Aorta (tissue), 5 donors: ENCODE data around the gene COL8A1. TPM values are rescaled to one million over a fixed set of nuclear protein-coding genes. Genes with fewer than 3 reads are reported as not detected.

ENCODE experiments used
- ATAC-seq: fragments of 200-7000 bp; cut with Tn5 transposase; one replicate; pipeline ENCODE4 v1.9.1; 2022; ENCODE audit warnings: moderate library complexity; ENCODE audit not compliant: low FRiP score
- DNase-seq, 2 donors: peaks; one replicate each; pipeline ENCODE4 v3.0.0-alpha.2; 2020
- H3K27ac ChIP-seq, 2 donors: one replicate each; pipeline ENCODE4 v1.5.1; 2013; ENCODE audit warnings: low read length in 2 of 2, mild to moderate bottlenecking in 2 of 2, moderate library complexity in 2 of 2, control low read depth in 1 of 2, inconsistent platforms in 1 of 2, low read depth in 1 of 2
- H3K27me3 ChIP-seq, 2 donors: one replicate each; pipeline ENCODE4 v1.6.1; 2013; ENCODE audit warnings: control low read depth in 1 of 2, low read length in 1 of 2, mild to moderate bottlenecking in 1 of 2, moderate library complexity in 1 of 2; ENCODE audit not compliant: insufficient read depth in 2 of 2, control insufficient read depth in 1 of 2
- H3K36me3 ChIP-seq, 2 donors: one replicate each; pipeline ENCODE4 v1.6.1; 2013; ENCODE audit warnings: control low read depth in 1 of 2, low read length in 1 of 2, mild to moderate bottlenecking in 1 of 2; ENCODE audit not compliant: insufficient read depth in 2 of 2, control insufficient read depth in 1 of 2
- H3K4me1 ChIP-seq, 2 donors: one replicate each; pipeline ENCODE4 v1.6.1; 2013; ENCODE audit warnings: low read length in 2 of 2, control low read depth in 1 of 2, mild to moderate bottlenecking in 1 of 2, moderate library complexity in 1 of 2; ENCODE audit not compliant: insufficient read depth in 2 of 2, control insufficient read depth in 1 of 2
- H3K4me3 ChIP-seq, 2 donors: one replicate each; pipeline ENCODE4 v1.5.1; 2013; ENCODE audit warnings: low read length in 2 of 2, control low read depth in 1 of 2, mild to moderate bottlenecking in 1 of 2
- H3K9me3 ChIP-seq: one replicate; pipeline ENCODE4 v1.6.1; 2013; ENCODE audit warnings: mild to moderate bottlenecking, low read length; ENCODE audit not compliant: control insufficient read depth
- WGBS, 2 donors: extraction: QIAGEN DNeasy Blood & Tissue Kit; methylation state at CpG; one replicate each; pipeline ENCODE4 v1.1.7; 2013; 5-methylcytosine and 5-hydroxymethylcytosine counted together
- intact Hi-C, 2 donors: fragments of 100-400 bp; cut with DNase I; formaldehyde crosslinking; loops; one replicate each; pipeline versions ENCODE4 v1.14.2 to v1.15.0; 2022
- polyA plus RNA-seq, 2 donors: library from polyadenylated mRNA; stranded (reverse); fragments of 200-250 nt; gene quantifications; one replicate each; pipeline ENCODE4 v1.2.3, GENCODE V29; 2013
- total RNA-seq, 2 donors: library from RNA; stranded (reverse); fragmentation: NEBNext Ultra II Directional; extraction: Animal tissue kit (Norgen Biotek cat#: 25700); gene quantifications; one replicate each; pipeline ENCODE4 v1.2.1, GENCODE V29; 2021
- donor health status: healthy with polysubstance abuse.
- donor health status: Bipolar disorder and iron deficiency.
- donor health status: DM: no; HTN: no; CAD: no.
- donor health status: DM: no; HTN: no; CAD: no.
- donor health status: DM: yes; HTN: yes; CAD: no.

The COL8A1 gene
- total and polyA plus RNA-seq, 4 donors: 208 to 514 (median 270) TPM

GRCh38 chr3:99808163-99808794 is 169.9 kb downstream of the COL8A1 start:
- 43 to 44% methylated on average over 4 of the region's 4 CpGs for WGBS, 2 donors
- DNase-seq: no peak
- intact Hi-C loops: loop anchor here in 1 of 2 donors (10.0 kb wide), 1 partner anchor 993 kb away; no protein-coding TSS in a partner anchor

GRCh38 chr3:99809565-99809964 is 171.2 kb downstream of the COL8A1 start:
- intact Hi-C loops: loop anchor here in 1 of 2 donors (10.0 kb wide), 1 partner anchor 995 kb away; no protein-coding TSS in a partner anchor
- DNase-seq: no peak
- ATAC-seq: no peak
- Histone ChIP-seq H3K27me3 (no peaks in the 10 kb centered on the region), H3K9me3 (peaks cover 3% of the 10 kb centered on the region), H3K4me3 (no peak overlapping the region), H3K27ac (no peak overlapping the region), H3K36me3 (no peaks in the 10 kb centered on the region), H3K4me1 (no peaks in the 10 kb centered on the region)
- WGBS, 2 donors: 88 to 90% methylated on average over 2 of the region's 2 CpGs

More at GRCh38 chr3:99808163-99808794, 169.9 kb downstream of the COL8A1 start:
- Histone ChIP-seq H3K9me3 (peaks cover 3% of the 10 kb centered on the region), H3K36me3 (no peaks in the 10 kb centered on the region), H3K4me3 (no peak overlapping the region), H3K4me1 (no peaks in the 10 kb centered on the region), H3K27me3 (no peaks in the 10 kb centered on the region), H3K27ac (no peak overlapping the region)
- ATAC-seq: peak; percentile 58

- DNase-seq: no peak
Observed at GRCh38 chr3:99810403-99810802, 172.0 kb downstream of the COL8A1 start.

GRCh38 chr3:99817047-99817436 is 178.6 kb downstream of the COL8A1 start:
- intact Hi-C loops: no loop called here
- H3K4me1 ChIP-seq: peaks cover 0 to 2% of the 10 kb centered on the region in 2 donors
- no peaks in the 10 kb centered on the region for H3K27me3 ChIP-seq
- DNase-seq (no peak), ATAC-seq (peak; percentile 16)
- WGBS, 2 donors: 1% methylated on average over 15 of the region's 15 CpGs
- H3K27ac ChIP-seq: peak overlapping the region in 1 of 2 donors; percentile 21
- H3K36me3 ChIP-seq: no peaks in the 10 kb centered on the region
- H3K9me3 ChIP-seq: no peaks in the 10 kb centered on the region
- H3K4me3 ChIP-seq: peak overlapping the region; percentile 39 to 83

More at GRCh38 chr3:99810403-99810802, 172.0 kb downstream of the COL8A1 start:
- WGBS, 2 donors: 89 to 90% methylated on average over 1 of the region's 1 CpG
- Histone ChIP-seq H3K9me3 (no peaks in the 10 kb centered on the region), H3K36me3 (no peaks in the 10 kb centered on the region), H3K27me3 (no peaks in the 10 kb centered on the region), H3K4me3 (no peak overlapping the region), H3K27ac (no peak overlapping the region), H3K4me1 (no peaks in the 10 kb centered on the region)
- no peak for ATAC-seq
- intact Hi-C loops: no loop called here

- WGBS, 2 donors: 0 to 1% methylated on average over 60 of the region's 60 CpGs
Observed at GRCh38 chr3:99817437-99818240, 179.2 kb downstream of the COL8A1 start, which contains the start of gene CMSS1. CMSS1 (plus strand) TSS chr3:99817862.

GRCh38 chr3:99818818-99819217 is 180.4 kb downstream of the COL8A1 start:
- Histone ChIP-seq H3K27me3 (no peaks in the 10 kb centered on the region), H3K27ac (no peak overlapping the region), H3K4me1 (peaks cover 0 to 2% of the 10 kb centered on the region in 2 donors), H3K36me3 (no peaks in the 10 kb centered on the region), H3K9me3 (no peaks in the 10 kb centered on the region), H3K4me3 (no peak overlapping the region)
- DNase-seq: no peak
- ATAC-seq: no peak
- intact Hi-C loops: no loop called here
- WGBS, 2 donors: 87 to 89% methylated on average over 2 of the region's 2 CpGs

More at GRCh38 chr3:99817437-99818240, 179.2 kb downstream of the COL8A1 start, which contains the start of gene CMSS1:
- DNase-seq (peak; percentile 97 to 100), ATAC-seq (peak; percentile 99)
- Histone ChIP-seq H3K36me3 (no peaks in the 10 kb centered on the region), H3K9me3 (no peaks in the 10 kb centered on the region), H3K27ac (peak within 1 kb of the TSS in 1 of 2 donors; percentile 90), H3K4me1 (peaks cover 0 to 2% of the 10 kb centered on the region in 2 donors), H3K27me3 (no peaks in the 10 kb centered on the region), H3K4me3 (peak within 1 kb of the TSS; percentile 39 to 83)
- intact Hi-C loops: no loop called here

GRCh38 chr3:99823723-99824711 is 185.6 kb downstream of the COL8A1 start:
- no peak for ATAC-seq
- DNase-seq: no peak
- no peaks in the 10 kb centered on the region for H3K36me3 ChIP-seq
- no peaks in the 10 kb centered on the region for H3K4me1 ChIP-seq
- H3K27me3 ChIP-seq: no peaks in the 10 kb centered on the region
- WGBS, 2 donors: 80 to 81% methylated on average over 14 of the region's 14 CpGs
- H3K9me3 ChIP-seq: no peaks in the 10 kb centered on the region
- intact Hi-C loops: no loop called here
- no peak overlapping the region for H3K27ac ChIP-seq
- no peak overlapping the region for H3K4me3 ChIP-seq

GRCh38 chr3:99825004-99825640 is 186.7 kb downstream of the COL8A1 start:
- ATAC-seq: no peak
- WGBS, 2 donors: 54 to 61% methylated on average over 3 of the region's 3 CpGs
- Histone ChIP-seq H3K27me3 (no peaks in the 10 kb centered on the region), H3K4me3 (no peak overlapping the region), H3K4me1 (no peaks in the 10 kb centered on the region), H3K27ac (no peak overlapping the region), H3K9me3 (no peaks in the 10 kb centered on the region), H3K36me3 (no peaks in the 10 kb centered on the region)
- intact Hi-C loops: no loop called here
- no peak for DNase-seq
